Stimulated activated CD4-positive, alpha-beta T cell treated with anti-CD3 and anti-CD28 coated beads, Interleukin-2, amount 100 ng/mL, for 24 hours (primary cell): ENCODE results near the gene USH2A.

Experiments
- DNase-seq, 2 donors: peaks; one replicate each; pipeline ENCODE4 v3.0.0-alpha.2; 2020

USH2A gene

DNA sequence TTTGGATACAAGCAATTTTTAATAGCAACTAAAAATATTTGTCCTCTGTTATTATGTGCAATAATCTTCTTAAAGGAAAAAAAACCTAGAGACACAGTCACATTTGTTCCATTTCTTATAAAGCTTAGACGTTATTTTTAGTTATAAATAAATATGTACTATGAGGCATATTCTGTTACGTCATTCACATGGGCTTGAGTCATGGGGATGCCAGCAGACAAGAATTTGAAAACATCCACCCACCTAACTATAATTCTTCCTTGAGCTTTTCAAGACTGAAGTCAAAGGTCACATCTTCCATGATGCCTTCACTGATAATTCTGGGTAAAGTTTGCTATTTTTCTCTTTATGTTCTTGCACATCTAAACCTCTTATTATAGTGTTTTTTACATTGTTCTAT lies 587.3 kb downstream of the USH2A start:
- DNase-seq = no peak

- no peak for DNase-seq
Observed at GRCh38 chr1:215833941-215834729, 589.1 kb downstream of the USH2A start.

GRCh38 chr1:215830226-215830810 lies 592.9 kb downstream of the USH2A start:
- DNase-seq = no peak

DNA sequence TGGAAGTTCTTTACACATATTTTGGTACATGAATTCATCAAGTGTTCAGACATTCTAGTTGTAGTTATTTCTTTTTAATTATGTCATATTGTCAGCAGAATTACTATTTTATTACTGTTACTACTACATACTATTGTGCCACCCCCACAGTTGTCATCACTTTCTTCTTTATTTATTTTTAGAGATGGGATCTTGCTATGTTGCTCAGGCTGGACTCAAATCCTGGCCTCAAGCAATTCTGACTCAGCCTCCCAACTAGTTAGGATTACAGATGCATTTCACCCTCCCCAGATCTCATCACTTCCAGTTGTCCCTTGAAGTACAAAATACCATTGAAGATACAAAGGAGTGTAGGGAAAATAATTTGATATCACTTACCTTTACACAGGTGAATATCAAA lies 598.2 kb downstream of the USH2A start:
- no peak for DNase-seq

DNA sequence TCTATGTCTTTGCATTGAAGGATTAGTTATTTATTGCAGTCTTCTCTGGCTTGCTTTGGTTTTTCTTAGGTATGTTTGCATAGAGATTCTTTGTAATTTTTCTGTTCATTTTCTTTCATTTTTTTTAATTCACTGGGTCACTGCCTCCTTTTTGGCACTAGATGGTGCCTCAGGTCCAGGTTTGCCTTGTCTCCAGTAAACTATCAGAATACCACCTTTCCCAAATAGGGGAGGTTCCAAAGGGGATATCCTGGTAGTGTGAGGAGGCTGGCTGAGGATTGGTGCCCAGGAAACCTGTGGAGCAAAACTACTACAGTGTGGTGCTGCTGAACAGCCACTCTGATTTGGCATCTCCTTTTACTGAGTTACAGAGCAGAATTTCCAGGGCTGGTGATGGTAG lies 599.0 kb downstream of the USH2A start:
- DNase-seq = no peak

DNA sequence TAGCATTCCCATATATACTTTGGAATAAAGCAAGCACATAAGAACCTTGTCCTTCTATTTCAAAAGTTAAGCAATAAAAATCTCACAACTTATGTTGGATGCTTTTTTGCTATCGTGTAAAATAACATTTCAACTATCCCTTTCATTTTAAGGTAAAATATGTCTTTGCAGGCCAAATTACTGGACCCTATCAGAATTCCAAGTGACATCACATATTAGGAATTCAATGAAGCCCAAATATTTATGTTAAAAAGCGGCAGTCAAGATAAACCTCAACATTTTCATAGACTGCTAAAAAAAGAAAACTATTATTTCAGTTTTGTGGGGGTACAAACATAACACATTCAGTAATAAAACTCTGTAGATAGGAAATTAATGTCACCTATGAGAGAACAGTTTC lies 604.1 kb downstream of the USH2A start:
- no peak for DNase-seq

- DNase-seq = no peak
Observed at GRCh38 chr1:215807911-215808436, 615.3 kb downstream of the USH2A start.

DNA sequence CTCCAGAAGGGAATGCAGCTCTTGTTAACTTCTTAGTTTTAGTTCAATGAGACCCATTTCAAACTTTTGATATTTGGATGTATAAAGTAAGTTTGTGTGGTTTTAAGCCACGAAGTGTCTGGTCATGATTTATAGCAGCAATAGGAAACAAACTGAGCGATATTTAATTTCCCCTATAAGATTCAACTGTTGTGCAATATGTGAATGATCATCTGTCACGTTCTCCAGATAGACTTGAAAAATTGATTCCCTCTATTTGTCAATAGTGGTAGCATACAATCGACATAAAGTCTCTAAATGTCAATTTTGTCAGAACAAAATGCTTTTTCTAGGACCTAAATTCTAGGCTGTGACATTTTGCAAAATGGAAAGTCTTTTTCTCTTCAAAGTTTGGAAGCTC lies 616.0 kb downstream of the USH2A start:
- no peak for DNase-seq

DNA sequence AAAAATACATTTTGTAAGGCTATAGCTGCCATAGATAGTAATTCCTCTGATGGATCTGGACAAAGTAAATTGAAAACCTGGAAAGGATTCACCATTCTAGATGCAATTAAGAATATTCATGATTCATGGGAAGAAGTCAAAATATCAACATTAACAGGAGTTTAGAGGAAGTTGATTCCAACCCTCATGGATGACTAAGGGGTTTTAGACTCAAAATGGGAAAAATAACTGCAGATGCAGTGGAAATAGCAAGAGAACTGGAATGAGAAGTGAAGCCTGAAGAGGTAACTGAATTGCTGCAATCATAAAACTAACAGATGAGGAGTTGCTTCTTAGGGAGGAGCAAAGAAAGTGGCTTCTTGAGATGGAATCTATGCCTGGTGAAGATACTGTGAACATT lies 625.4 kb downstream of the USH2A start:
- DNase-seq = no peak

GRCh38 chr1:215794156-215794555 lies 629.1 kb downstream of the USH2A start:
- DNase-seq = no peak

- no peak for DNase-seq
Observed at GRCh38 chr1:215793180-215793579, 630.1 kb downstream of the USH2A start.

DNA sequence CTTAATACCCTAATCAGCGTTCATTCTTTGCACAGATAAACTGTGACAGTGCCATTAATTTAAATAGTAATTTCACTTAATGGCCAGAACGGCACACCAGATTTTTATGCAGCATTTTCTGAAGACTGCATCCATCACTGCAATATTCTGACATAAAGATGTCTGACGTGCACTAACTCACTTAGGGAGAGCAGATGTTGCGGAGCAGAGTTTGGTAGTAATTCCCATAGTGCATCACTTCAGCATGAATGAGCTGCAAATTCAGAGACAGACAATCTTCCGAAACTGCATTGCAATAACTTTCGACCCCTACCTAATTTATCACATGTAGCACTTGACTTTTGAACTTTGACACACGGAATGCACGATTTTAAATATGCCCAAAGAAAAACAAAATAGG lies 630.8 kb downstream of the USH2A start:
- no peak for DNase-seq

DNA sequence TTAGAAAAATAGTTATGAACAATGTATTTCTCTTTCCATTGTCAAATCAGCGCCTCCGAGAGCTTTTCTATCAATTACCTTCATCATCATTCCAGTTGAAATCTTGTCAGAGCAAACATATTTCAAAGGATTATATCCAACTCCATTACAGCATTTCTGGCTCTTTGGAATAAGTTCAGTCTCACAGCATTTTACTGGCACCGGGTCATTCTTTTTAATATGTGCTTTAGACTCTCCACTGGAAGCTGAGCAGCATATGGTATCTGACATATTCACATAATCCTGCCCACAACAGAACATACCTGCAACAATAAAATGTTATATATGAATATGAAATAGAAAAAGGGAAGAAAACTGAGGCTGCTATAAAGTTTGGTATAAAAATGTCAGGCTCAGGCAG lies 633.3 kb downstream of the USH2A start:
- DNase-seq = no peak

GRCh38 chr1:215786997-215787396 lies 636.3 kb downstream of the USH2A start:
- no peak for DNase-seq

DNA sequence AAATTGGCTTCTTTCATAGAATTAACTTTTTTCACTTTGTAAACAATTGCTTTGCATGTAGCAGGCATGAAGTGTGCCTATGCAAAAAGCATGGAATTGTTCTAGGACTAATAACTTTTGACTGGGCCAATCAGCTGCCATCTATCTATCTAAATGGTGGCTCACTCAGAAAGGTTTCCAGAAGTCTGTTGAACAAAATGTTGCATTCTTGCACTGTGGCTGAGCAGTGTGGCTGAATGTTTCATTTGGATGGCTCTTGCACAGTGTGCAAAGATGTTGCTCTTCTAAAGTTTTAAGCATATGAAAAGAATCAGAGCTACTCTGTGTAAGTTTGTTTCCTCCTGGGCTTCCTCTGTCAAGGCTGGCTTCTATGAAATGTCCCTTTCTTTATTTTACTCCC lies 642.6 kb downstream of the USH2A start:
- no peak for DNase-seq

DNA sequence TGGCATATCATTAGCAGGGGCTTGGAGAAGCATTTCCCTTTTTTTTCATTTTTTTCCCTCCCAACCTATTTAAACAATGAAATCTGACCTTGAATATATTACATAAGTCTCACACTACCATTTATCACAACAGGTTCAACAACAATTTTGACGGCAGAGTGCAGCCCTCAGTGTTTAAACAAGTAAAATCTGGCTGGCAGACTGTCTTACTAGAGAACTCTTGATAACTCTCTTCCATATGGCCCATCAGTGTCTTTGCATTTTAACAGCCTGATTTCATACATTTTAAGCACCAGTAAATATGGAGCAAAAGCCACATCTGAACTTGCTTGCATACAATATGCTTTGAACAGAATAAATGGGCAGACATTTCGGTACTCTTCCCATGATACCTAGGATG lies 643.1 kb downstream of the USH2A start:
- DNase-seq = no peak

- DNase-seq = no peak
Observed at GRCh38 chr1:215779729-215780128, 643.5 kb downstream of the USH2A start.

DNA sequence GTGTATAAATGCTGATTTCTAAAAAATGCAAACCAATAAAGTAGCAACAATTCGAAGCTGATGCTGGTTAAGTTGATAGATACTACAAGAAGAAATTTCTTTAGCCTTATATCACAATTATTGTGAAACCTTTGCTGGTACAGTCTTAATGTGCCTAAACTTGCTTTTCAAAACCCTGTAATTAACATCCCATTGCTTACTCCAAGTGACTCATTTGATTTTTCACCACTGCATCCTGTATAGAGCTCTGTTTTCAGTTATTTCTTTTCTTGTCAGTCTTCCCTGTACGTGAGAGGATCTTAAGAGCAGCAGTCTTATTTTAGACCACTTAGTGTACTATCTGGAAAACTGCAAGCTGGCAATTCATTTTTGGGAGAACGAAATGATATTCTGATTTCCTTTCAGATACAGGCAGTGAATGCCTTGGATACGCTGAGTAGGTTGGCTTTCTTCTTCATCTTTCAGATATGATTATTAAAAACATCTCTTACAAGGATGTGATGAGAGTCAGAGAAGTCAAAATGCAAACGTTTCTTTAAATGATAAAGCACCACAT lies 645.8 kb downstream of the USH2A start:
- DNase-seq = no peak

DNA sequence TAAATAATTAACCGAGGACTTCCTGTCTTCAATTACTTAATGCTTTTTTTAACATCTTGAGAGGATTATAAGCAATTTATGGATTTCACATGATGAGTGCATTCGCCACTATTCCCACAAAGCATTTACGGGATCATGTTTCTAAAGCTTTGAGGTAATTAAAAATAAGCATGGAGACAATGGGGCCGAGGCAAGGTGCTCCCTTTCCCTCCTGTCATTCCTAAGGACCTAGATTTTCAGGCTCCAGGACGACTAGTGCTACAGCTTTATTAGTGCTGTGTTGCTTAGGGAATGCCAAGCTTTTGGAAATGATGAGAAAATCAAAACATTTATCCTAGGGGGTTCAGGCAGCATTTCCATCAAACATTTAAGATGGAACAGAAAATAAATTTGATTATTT lies 646.9 kb downstream of the USH2A start:
- no peak for DNase-seq

DNA sequence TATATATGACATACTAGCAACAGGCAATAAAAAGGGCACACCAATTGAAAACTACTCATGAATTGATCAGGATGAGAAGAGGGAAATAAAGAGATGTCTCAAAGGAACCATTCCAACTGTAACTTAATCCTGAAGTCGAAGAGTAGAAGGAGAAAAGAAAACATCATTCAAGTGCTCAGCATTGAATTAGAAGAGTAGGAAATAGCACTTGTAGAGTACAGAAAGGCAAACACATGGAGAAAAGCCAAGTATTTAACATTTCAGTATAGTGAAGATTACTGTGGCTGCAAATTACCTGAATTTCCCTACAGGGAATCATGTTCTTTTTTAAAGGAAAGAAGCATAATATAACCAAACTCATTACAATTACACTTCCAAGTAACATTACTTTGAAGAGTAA lies 651.1 kb downstream of the USH2A start:
- DNase-seq = no peak

DNA sequence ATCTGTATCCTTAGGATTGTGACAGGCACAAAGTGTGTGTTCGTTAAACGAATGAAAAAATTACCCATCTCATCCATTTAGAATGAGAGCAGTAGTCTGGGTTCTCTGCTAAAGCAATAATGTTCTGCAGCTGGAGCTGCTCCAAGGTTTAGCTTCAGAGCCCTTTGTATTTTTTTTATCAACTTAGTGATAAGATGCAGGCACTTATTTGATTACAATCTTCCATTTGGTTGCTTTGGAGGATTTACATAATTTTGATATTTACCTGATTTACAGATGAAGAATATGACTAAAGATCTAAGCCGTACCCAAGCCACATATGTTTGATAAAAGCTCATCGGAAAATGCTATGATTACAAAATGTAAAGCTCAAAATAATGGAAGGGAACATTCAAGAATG lies 654.9 kb downstream of the USH2A start:
- no peak for DNase-seq

DNA sequence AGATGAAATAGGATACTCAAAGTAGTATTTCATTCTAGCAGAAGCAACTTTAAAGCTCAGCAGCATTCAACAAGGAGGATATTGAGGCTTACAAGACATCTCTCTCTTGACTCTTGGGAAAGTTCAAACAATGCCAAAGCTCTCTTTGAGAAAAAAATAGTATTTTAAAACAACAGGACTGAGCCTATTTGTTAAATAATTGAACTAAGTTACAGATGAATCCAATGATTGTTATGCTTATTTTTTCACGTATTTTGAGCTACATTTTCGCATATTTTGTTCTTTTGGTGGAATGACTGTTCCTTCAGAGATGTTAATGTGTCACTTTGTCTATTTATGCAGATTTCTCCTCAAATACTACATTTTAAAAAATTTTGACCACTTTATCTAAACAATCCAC lies 655.5 kb downstream of the USH2A start:
- no peak for DNase-seq

DNA sequence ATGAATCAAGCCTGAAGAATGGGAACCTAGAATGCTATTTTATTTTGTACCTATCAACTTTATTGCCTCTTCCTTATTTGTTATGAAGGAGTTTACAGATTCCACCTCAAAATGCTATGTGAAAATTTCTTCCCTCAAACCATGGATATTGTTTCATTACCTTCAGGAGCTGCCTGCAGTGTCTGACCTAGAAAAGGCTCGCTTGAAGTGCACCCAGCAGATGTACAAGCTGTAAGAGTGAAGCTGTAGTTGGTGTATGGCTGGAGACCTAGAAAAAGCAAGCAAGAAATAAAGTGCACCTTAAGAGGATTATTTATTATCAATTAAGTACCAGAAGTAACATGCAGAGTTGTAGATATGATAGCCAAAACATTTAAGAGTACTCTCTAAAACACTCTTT lies 656.7 kb downstream of the USH2A start:
- no peak for DNase-seq

DNA sequence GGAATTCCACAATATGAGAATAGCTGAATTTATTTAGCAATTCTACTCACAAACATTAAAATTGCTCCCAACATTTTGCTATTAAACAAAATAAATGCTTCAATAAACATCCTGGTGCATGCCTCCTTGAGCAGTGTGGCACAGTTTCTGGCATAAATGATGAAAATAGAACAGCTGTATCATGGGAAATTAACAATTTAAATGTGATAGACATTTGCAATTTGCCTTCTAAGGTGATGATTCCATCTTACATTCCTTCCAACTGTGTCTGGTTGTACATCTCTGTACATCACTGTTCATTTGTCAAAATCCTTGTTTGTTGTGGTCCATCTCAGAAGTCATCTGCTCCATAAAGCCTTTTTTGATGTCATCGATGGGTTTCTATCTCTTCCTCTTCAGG lies 657.4 kb downstream of the USH2A start:
- no peak for DNase-seq
